Measurements from ENCODE around the gene PDLIM5.
"Not testable (repeated sequence)": the region's sequence is repeated elsewhere in the genome, so short reads cannot be mapped to it uniquely, and the experiment has no call there.

The PDLIM5 gene

GRCh38 chr4:94654714-94655113 is 203.0 kb downstream of the PDLIM5 start:
- DNase-seq = no peak

GRCh38 chr4:94660614-94661013 is 208.9 kb downstream of the PDLIM5 start:
- no peak for DNase-seq

GRCh38 chr4:94665021-94665420 is 213.3 kb downstream of the PDLIM5 start:
- not testable (repeated sequence) for DNase-seq

GRCh38 chr4:94665500-94666404 is 214.0 kb downstream of the PDLIM5 start:
- no peak for DNase-seq

GRCh38 chr4:94668724-94669123 is 217.0 kb downstream of the PDLIM5 start:
- no peak for DNase-seq

- DNase-seq = no peak
These were observed 218.2 kb downstream of the PDLIM5 start for GRCh38 chr4:94669672-94670664.

GRCh38 chr4:94671113-94671512 is 219.4 kb downstream of the PDLIM5 start:
- DNase-seq = no peak

- no peak for DNase-seq
These were observed 222.2 kb downstream of the PDLIM5 start for GRCh38 chr4:94673961-94674360.

- no peak for DNase-seq
These were observed 225.2 kb downstream of the PDLIM5 start for GRCh38 chr4:94676970-94677369.

GRCh38 chr4:94678896-94679295 is 227.2 kb downstream of the PDLIM5 start:
- no peak for DNase-seq

GRCh38 chr4:94680176-94680862 is 228.6 kb downstream of the PDLIM5 start:
- DNase-seq = no peak

- no peak for DNase-seq
These were observed 234.3 kb downstream of the PDLIM5 start for GRCh38 chr4:94686086-94686485.

GRCh38 chr4:94689155-94689860 is 237.6 kb downstream of the PDLIM5 start:
- no peak for DNase-seq

GRCh38 chr4:94690851-94691254 is 239.1 kb downstream of the PDLIM5 start:
- no peak for DNase-seq

GRCh38 chr4:94691552-94691951 is 239.8 kb downstream of the PDLIM5 start:
- no peak for DNase-seq

GRCh38 chr4:94695384-94695783 is 243.6 kb downstream of the PDLIM5 start:
- no peak for DNase-seq

GRCh38 chr4:94698187-94698586 is 246.4 kb downstream of the PDLIM5 start:
- DNase-seq = no peak

- DNase-seq = no peak
These were observed 248.6 kb downstream of the PDLIM5 start for GRCh38 chr4:94700298-94700697.

- no peak for DNase-seq
These were observed 250.0 kb downstream of the PDLIM5 start for GRCh38 chr4:94701631-94702300.

GRCh38 chr4:94711635-94712034 is 259.9 kb downstream of the PDLIM5 start:
- no peak for DNase-seq

GRCh38 chr4:94714365-94715160 is 262.8 kb downstream of the PDLIM5 start:
- no peak for DNase-seq
